GM23338 (cell line): ENCODE results near the gene SDHAF3. TPM values are rescaled to one million over a fixed set of nuclear protein-coding genes. Genes with fewer than 3 reads are reported as not detected.

Source experiments
- ATAC-seq: fragments of 200-7000 bp; cut with Tn5 transposase; 3 replicates; pipeline ENCODE4 v1.9.1; 2020
- DNase-seq: peaks from one replicate; pipeline ENCODE4 v3.0.0-alpha.2; 2015; ENCODE audit warnings: low spot score
- H2AFZ ChIP-seq: fragments of 200-600 bp; sonication (generic); 2 replicates; pipeline ENCODE4 v1.8.0; 2016; ENCODE audit warnings: antibody characterized with exemption, mild to moderate bottlenecking, moderate library complexity
- H3F3A ChIP-seq: fragments of 200-600 bp; sonication (generic); replicated peaks from 2 replicates; pipeline ENCODE4 v1.8.0; 2017; ENCODE audit warnings: antibody characterized with exemption, mixed run types, low read depth
- H3K27ac ChIP-seq: fragments of 200-600 bp; sonication (generic); 2 replicates; pipeline ENCODE4 v1.6.1; 2016; ENCODE audit warnings: low read depth
- H3K27me3 ChIP-seq: fragments of 200-600 bp; sonication (generic); 2 replicates; pipeline ENCODE4 v1.8.0; 2016; ENCODE audit warnings: mild to moderate bottlenecking, mixed run types, moderate library complexity; ENCODE audit not compliant: insufficient read depth
- H3K36me3 ChIP-seq: fragments of 200-600 bp; sonication (generic); 2 replicates; pipeline ENCODE4 v1.8.0; 2016; ENCODE audit warnings: mild to moderate bottlenecking; ENCODE audit not compliant: insufficient read depth
- H3K4me1 ChIP-seq: fragments of 200-600 bp; sonication (generic); 2 replicates; pipeline ENCODE4 v1.8.0; 2016; ENCODE audit warnings: mild to moderate bottlenecking, moderate library complexity; ENCODE audit not compliant: insufficient read depth
- H3K4me2 ChIP-seq: fragments of 200-600 bp; sonication (generic); 2 replicates; pipeline ENCODE4 v1.7.1; 2017; ENCODE audit warnings: mixed run types
- H3K4me3 ChIP-seq: fragments of 200-600 bp; sonication (generic); 2 replicates; pipeline ENCODE4 v1.6.1; 2016; ENCODE audit warnings: mixed run types
- H3K79me2 ChIP-seq: fragments of 200-600 bp; sonication (generic); replicated peaks from 2 replicates; pipeline ENCODE4 v1.8.0; 2017; ENCODE audit warnings: mild to moderate bottlenecking; ENCODE audit not compliant: insufficient read depth
- H3K9me2 ChIP-seq: fragments of 200-600 bp; sonication (generic); 2 replicates; pipeline ENCODE4 v1.8.0; 2017; ENCODE audit not compliant: insufficient read depth
- H4K20me1 ChIP-seq: fragments of 200-600 bp; sonication (generic); replicated peaks from 2 replicates; pipeline ENCODE4 v1.8.0; 2017; ENCODE audit warnings: mild to moderate bottlenecking; ENCODE audit not compliant: insufficient read depth
- H3K27ac Mint-ChIP-seq: 2 replicates; pipeline ENCODE4 v1.8.0; 2020; ENCODE audit warnings: inconsistent platforms, mild to moderate bottlenecking, moderate library complexity, mixed read lengths
- H3K27me3 Mint-ChIP-seq: 3 replicates; pipeline ENCODE4 v1.8.0; 2022; ENCODE audit warnings: low read depth, mild to moderate bottlenecking, moderate library complexity, mixed read lengths, inconsistent platforms; ENCODE audit not compliant: insufficient read depth, poor library complexity
- H3K36me3 Mint-ChIP-seq: 3 replicates; pipeline ENCODE4 v1.8.0; 2021; ENCODE audit warnings: low read depth, mild to moderate bottlenecking, inconsistent platforms, moderate library complexity, mixed read lengths
- H3K4me1 Mint-ChIP-seq: 3 replicates; pipeline ENCODE4 v1.8.0; 2020; ENCODE audit warnings: mild to moderate bottlenecking, inconsistent platforms, mixed read lengths
- H3K4me3 Mint-ChIP-seq: 3 replicates; pipeline ENCODE4 v1.8.0; 2021; ENCODE audit warnings: moderate library complexity, mild to moderate bottlenecking, inconsistent platforms, mixed read lengths
- H3K9me3 Mint-ChIP-seq: 3 replicates; pipeline ENCODE4 v1.8.0; 2020; ENCODE audit warnings: moderate library complexity, mild to moderate bottlenecking, inconsistent platforms, mixed read lengths
- CREB1 ChIP-seq: fragments of 250-450 bp; sonication (Bioruptor Pico); IDR thresholded peaks from 2 replicates; pipeline ENCODE4 v1.5.0; 2020; ENCODE audit warnings: low read depth, mild to moderate bottlenecking, moderate library complexity
- EZH2 ChIP-seq: fragments of 200-600 bp; sonication (generic); IDR thresholded peaks from one replicate; pipeline ENCODE4 v1.8.0; 2017; ENCODE audit warnings: antibody characterized with exemption, mild to moderate bottlenecking, low read depth; ENCODE audit not compliant: unreplicated experiment
- EZH2phosphoT487 ChIP-seq: fragments of 200-600 bp; sonication (generic); IDR thresholded peaks from one replicate; pipeline ENCODE4 v1.8.1; 2018; ENCODE audit warnings: antibody characterized with exemption; ENCODE audit not compliant: unreplicated experiment
- POLR2AphosphoS5 ChIP-seq: IDR thresholded peaks from 2 replicates; pipeline ENCODE4 v1.6.1; 2016; ENCODE audit warnings: antibody characterized with exemption, low read depth
- STAT1 ChIP-seq: IDR thresholded peaks from one replicate; pipeline ENCODE4 v1.6.1; 2016; ENCODE audit warnings: antibody characterized with exemption; ENCODE audit not compliant: unreplicated experiment
- ZNF114 ChIP-seq: fragments of 250-450 bp; sonication (Bioruptor Pico); IDR thresholded peaks from 2 replicates; pipeline ENCODE4 v1.5.0; 2020; ENCODE audit warnings: mild to moderate bottlenecking, moderate library complexity
- polyA plus RNA-seq: library from polyadenylated mRNA; unstranded; fragments of >200 nt; fragmentation: Nextera tagmentation; extraction: Ambion mirVana; gene quantifications from 2 replicates; pipeline ENCODE4 v1.2.1, GENCODE V29; 2016
- total RNA-seq: library from RNA; depleted of rRNA; stranded (reverse); fragments of >200 nt; shearing (Covaris generic); gene quantifications from 2 replicates; pipeline ENCODE4 v1.2.3, GENCODE V29; 2014
- TF ChIP-seq, protein P1 (sequence below): fragments of 250-450 bp; sonication (Bioruptor Pico); IDR thresholded peaks from 2 replicates; pipeline ENCODE4 v1.5.0; 2020; ENCODE audit warnings: mild to moderate bottlenecking, moderate library complexity
- TF ChIP-seq, protein P2 (sequence below), 2 experiments: fragments of 200-600 bp in 1 of 2; sonication (generic) in 1 of 2; conservative IDR thresholded peaks; 2 replicates each; pipeline versions ENCODE4 v1.5.1 to v1.6.1; 2016 to 2017; ENCODE audit warnings: antibody characterized with exemption in 2 of 2, low read depth in 2 of 2, mild to moderate bottlenecking in 2 of 2, moderate library complexity in 1 of 2
- TF ChIP-seq, protein P3 (sequence below): IDR thresholded peaks from 2 replicates; pipeline ENCODE4 v1.6.1; 2016; ENCODE audit warnings: antibody characterized with exemption

SDHAF3 gene
- total and polyA plus RNA-seq, 2 experiments from 2014 or later, result 35.5 to 123 TPM

DNA sequence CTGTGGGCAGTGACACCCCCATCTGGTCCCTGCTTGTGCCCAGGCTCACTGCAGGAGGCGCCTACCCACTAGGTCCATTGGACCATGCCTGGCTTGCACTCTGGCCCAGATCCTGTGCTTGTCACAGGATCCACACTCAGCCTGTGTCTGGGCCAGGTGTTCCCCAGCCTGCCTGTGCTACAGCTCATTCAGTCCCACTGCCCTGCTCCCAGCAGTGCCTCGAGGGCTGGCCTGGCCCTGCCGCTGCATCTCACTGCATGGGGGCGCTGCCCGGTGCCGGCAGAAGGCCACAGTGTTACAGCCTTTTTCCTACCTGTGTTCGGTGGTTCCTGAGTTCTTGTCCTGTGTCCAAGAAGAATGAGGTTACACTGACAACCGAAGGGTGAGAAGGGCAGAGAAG, 21.3 kb downstream of the SDHAF3 start:
- Histone ChIP-seq H3K9me2 (peaks cover 6% of the 10 kb centered on the region; the same call in 1 of the 2 replicates), H2AFZ (no peak overlapping the region), H3K36me3 (peaks cover 28% of the 10 kb centered on the region), H3K4me3 (no peak overlapping the region), H3K27me3 (no peaks in the 10 kb centered on the region), H4K20me1 (no peaks in the 10 kb centered on the region), H3K4me1 (no peaks in the 10 kb centered on the region), H3F3A (no peaks in the 10 kb centered on the region), H3K4me2 (no peak overlapping the region), H3K27ac (no peak overlapping the region), H3K79me2 (peaks cover 47% of the 10 kb centered on the region)
- no peak for ATAC-seq
- Mint-ChIP-seq H3K4me1 (peaks cover 2% of the 10 kb centered on the region; the same call in 2 of the 3 replicates), H3K36me3 (peaks cover 84% of the 10 kb centered on the region), H3K27ac (no peak overlapping the region), H3K27me3 (peaks cover 6% of the 10 kb centered on the region), H3K4me3 (no peak overlapping the region), H3K9me3 (peaks cover 66% of the 10 kb centered on the region)
- no peak for TF ChIP-seq POLR2AphosphoS5
- no peak for TF ChIP-seq ZNF114
- TF ChIP-seq CREB1 (CRISPR knock-in tag), result no peak
- TF ChIP-seq EZH2phosphoT487, result no peak
- TF ChIP-seq, protein P1, sequence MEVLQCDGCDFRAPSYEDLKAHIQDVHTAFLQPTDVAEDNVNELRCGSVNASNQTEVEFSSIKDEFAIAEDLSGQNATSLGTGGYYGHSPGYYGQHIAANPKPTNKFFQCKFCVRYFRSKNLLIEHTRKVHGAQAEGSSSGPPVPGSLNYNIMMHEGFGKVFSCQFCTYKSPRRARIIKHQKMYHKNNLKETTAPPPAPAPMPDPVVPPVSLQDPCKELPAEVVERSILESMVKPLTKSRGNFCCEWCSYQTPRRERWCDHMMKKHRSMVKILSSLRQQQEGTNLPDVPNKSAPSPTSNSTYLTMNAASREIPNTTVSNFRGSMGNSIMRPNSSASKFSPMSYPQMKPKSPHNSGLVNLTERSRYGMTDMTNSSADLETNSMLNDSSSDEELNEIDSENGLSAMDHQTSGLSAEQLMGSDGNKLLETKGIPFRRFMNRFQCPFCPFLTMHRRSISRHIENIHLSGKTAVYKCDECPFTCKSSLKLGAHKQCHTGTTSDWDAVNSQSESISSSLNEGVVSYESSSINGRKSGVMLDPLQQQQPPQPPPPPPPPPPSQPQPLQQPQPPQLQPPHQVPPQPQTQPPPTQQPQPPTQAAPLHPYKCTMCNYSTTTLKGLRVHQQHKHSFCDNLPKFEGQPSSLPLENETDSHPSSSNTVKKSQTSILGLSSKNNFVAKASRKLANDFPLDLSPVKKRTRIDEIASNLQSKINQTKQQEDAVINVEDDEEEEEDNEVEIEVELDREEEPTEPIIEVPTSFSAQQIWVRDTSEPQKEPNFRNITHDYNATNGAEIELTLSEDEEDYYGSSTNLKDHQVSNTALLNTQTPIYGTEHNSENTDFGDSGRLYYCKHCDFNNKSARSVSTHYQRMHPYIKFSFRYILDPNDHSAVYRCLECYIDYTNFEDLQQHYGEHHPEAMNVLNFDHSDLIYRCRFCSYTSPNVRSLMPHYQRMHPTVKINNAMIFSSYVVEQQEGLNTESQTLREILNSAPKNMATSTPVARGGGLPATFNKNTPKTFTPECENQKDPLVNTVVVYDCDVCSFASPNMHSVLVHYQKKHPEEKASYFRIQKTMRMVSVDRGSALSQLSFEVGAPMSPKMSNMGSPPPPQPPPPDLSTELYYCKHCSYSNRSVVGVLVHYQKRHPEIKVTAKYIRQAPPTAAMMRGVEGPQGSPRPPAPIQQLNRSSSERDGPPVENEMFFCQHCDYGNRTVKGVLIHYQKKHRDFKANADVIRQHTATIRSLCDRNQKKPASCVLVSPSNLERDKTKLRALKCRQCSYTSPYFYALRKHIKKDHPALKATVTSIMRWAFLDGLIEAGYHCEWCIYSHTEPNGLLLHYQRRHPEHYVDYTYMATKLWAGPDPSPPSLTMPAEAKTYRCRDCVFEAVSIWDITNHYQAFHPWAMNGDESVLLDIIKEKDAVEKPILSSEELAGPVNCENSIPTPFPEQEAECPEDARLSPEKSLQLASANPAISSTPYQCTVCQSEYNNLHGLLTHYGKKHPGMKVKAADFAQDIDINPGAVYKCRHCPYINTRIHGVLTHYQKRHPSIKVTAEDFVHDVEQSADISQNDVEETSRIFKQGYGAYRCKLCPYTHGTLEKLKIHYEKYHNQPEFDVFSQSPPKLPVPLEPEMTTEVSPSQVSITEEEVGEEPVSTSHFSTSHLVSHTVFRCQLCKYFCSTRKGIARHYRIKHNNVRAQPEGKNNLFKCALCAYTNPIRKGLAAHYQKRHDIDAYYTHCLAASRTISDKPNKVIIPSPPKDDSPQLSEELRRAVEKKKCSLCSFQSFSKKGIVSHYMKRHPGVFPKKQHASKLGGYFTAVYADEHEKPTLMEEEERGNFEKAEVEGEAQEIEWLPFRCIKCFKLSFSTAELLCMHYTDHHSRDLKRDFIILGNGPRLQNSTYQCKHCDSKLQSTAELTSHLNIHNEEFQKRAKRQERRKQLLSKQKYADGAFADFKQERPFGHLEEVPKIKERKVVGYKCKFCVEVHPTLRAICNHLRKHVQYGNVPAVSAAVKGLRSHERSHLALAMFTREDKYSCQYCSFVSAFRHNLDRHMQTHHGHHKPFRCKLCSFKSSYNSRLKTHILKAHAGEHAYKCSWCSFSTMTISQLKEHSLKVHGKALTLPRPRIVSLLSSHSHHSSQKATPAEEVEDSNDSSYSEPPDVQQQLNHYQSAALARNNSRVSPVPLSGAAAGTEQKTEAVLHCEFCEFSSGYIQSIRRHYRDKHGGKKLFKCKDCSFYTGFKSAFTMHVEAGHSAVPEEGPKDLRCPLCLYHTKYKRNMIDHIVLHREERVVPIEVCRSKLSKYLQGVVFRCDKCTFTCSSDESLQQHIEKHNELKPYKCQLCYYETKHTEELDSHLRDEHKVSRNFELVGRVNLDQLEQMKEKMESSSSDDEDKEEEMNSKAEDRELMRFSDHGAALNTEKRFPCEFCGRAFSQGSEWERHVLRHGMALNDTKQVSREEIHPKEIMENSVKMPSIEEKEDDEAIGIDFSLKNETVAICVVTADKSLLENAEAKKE (CRISPR knock-in tag), result no peak
- TF ChIP-seq, protein P2, sequence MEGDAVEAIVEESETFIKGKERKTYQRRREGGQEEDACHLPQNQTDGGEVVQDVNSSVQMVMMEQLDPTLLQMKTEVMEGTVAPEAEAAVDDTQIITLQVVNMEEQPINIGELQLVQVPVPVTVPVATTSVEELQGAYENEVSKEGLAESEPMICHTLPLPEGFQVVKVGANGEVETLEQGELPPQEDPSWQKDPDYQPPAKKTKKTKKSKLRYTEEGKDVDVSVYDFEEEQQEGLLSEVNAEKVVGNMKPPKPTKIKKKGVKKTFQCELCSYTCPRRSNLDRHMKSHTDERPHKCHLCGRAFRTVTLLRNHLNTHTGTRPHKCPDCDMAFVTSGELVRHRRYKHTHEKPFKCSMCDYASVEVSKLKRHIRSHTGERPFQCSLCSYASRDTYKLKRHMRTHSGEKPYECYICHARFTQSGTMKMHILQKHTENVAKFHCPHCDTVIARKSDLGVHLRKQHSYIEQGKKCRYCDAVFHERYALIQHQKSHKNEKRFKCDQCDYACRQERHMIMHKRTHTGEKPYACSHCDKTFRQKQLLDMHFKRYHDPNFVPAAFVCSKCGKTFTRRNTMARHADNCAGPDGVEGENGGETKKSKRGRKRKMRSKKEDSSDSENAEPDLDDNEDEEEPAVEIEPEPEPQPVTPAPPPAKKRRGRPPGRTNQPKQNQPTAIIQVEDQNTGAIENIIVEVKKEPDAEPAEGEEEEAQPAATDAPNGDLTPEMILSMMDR (conservative IDR thresholded peaks at IDR 0.05; ENCODE audit: low read depth in 2 of 2), result no peak
- TF ChIP-seq, protein P3, sequence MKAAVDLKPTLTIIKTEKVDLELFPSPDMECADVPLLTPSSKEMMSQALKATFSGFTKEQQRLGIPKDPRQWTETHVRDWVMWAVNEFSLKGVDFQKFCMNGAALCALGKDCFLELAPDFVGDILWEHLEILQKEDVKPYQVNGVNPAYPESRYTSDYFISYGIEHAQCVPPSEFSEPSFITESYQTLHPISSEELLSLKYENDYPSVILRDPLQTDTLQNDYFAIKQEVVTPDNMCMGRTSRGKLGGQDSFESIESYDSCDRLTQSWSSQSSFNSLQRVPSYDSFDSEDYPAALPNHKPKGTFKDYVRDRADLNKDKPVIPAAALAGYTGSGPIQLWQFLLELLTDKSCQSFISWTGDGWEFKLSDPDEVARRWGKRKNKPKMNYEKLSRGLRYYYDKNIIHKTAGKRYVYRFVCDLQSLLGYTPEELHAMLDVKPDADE, result no peak
- TF ChIP-seq STAT1, result no peak
- no peak for TF ChIP-seq EZH2
- DNase-seq, result no peak
